D341Med (cell line): ENCODE results near the gene PGAP2.
"Not testable (repeated sequence)": the region's sequence is repeated elsewhere in the genome, so short reads cannot be mapped to it uniquely, and the experiment has no call there.

ENCODE experiments used
- DNase-seq: peaks from one replicate; pipeline ENCODE4 v3.0.0; 2012; ENCODE audit warnings: low spot score

Gene PGAP2

DNA sequence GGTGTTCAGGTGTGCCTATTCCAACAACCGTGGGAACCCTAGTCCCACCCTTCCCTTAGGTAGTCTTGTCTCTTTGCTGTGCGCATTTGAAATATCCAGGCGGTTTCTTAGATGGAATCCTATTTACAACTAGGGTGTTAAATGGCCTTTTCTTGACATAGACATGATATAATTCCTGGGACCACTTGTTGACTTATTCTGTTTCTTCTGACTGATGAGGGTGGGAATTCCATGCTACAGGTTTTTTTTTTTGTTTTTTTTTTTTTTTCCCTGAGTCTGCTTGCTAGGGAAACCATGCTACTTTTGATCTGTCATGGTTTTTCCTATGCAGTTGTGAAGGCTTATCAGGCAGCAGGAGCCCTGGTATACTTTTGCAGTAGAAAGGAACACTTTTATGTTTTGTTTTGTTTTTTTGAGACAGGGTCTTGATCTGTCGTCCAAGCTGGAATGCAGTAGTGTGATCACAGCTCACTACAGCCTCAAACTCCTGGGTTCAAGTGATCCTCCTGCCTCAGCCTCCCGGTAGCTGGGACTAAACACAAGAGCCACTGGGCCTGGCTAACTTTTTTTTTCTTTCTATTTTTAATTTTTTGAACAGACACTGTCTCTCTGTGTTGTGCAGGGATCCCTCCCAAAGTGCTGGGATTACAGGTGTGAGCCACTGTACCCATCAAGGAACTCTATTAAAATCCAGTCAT, 48.6 kb downstream of the PGAP2 start:
- no peak for DNase-seq

DNA sequence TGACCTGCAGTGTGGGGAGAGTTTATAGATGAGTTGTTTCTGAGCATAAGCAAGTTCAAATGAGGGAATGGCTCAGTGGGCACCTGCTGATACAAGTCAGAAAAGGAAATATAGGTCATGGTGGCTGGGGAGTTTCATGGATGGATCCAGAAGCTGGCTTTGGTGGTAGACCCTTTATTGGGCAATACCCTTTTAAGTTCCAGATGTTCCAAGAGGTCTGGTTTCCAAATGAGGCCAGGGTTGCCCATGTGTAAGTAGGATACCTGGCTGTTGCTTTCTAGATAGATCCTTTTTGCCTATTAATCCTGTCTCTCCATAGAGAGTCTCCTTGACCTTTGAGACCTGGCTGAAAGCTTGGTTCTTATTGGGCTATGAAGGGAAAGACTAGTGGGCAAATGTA, 49.3 kb downstream of the PGAP2 start:
- DNase-seq: no peak

DNA sequence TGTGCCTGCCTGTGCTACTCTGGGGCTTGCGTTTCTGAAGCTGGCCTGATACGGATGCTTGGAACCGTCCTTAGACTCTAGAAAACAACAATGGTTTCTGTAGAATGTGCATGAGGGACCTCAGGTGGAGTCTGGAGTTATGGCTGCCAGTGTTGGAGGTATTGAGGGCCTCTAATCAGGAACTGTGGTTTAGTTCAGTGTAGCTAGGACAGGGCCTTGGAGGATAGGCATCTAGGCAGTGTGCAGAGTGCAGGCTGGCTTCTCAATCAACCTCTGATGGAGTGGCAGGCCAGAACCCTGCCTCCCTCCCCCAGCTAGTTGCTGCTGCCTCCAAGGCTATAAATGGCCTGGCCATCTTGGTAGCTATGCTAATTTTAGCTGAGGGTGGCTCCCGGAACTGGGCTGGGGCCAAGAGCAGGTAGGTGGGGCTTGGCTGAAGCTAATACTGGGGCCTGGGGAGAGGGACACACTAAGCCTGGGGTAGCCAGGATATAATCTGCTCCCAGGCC, 51.1 kb downstream of the PGAP2 start:
- DNase-seq: no peak

DNA sequence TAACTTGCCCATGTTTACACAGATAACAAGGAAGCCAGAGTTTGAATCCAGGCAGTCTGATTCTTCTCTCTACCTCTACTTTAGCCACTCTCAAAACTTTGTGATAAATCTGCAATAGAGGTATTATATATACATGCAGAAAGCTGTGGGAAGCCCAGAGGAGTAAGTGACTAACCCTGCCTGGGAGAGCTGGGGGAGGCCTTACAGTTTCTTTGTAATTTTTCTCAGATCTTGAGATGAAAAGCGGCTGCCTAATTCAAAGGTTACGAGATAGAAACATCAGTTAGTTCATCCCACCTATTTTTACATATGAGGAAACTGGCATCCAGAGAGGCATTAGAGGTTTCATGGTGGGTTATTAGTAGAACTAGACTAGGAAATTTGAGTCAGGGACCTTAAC, 52.0 kb downstream of the PGAP2 start:
- no peak for DNase-seq

DNA sequence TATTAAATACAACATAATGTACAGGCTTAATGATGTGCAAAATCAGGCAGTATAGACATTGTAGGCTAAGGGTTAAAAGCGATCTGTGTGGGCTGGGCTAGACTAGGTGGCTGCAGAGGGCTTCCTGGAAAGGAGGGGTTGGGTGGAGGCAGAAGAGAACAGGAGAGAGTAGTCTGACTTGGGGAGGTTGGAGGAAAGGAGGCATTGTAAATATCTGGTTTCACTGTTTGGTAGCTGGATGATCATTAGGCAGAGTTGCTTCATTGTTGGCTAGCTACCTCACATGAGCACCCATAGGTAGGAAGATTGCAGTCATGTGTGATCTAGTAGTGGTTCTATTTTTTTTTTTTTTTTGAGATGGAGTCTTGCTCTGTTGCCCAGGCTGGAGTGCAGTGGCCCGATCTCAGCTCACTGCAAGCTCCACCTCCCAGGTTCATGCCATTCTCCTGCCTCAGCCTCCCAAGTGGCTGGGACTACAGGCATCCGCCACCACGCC, 52.6 kb downstream of the PGAP2 start:
- DNase-seq: not testable (repeated sequence)

DNA sequence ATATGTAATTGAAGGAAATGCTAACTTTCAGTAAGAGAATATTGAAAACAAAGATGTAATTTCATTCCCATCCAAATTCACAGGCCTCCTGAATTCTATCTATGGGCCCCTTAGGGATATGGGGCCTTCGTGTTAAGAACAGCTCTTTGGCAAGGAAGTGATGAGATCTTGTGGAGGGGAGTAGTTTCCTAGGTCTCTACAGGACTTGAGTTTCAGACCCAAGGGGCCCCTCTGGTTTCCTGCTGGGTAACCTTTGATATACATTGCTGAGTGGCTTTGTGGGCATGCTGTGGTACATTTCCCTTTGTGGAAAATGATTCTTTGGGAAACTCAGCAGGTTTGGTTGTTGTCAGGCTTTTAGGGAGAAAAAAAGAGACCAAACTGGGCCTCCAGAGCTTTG, 53.3 kb downstream of the PGAP2 start:
- DNase-seq: no peak

DNA sequence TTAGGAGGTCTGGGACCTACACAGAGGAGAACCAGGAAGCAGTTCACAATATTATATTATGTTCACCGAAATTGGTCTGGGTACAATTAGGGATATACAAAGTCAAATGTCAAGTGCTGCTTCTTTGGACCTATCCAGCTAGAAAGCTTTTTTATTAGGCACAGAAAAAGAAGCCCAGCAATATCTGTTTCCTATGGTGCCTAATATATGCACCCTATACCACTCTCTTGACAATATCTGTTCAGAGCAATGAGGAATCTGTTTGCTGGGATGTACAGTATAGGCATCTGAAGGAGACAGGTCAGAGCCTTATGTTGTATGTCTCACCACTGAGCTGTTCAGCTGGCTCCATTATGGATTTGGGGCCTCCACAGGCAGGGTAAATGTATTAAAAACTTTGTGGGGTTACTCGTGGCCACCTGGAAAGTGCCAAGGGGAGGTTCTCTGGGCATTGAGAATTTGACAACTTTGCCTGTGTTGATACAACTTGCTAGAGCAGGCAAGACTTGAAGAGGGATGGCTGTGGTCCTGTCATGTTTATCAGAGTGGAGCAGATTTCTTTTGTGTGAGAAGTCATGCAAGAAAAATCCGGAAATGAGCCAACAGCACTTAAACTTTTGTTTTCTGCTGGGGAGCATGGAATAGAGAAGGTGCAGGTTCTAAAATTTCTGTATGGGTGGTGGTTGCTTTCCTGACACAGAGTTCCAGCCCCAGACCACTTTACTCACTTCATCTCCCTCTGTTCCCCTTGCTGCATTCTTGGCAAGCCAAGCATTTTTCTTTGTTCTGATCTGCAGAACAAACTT, 57.2 kb downstream of the PGAP2 start:
- DNase-seq: no peak

DNA sequence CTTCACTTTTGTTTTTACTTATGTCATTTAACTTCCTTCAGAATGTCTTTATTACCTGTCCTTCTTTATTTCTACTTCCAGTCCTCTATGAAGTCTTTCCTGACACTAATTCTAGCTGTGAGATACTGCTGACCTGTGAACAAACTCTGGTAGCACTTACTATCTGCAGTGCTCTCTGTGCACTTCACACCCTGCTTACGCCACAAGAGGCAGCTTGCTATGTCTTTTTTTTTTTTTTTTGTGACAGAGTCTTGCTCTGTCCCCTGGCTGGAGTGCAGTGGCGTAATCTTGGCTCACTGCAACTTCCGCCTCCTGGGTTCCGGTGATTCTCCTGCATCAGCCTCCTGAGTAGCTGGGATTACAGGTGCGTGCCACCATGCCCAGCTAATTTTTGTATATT, 57.8 kb downstream of the PGAP2 start:
- no peak for DNase-seq

DNA sequence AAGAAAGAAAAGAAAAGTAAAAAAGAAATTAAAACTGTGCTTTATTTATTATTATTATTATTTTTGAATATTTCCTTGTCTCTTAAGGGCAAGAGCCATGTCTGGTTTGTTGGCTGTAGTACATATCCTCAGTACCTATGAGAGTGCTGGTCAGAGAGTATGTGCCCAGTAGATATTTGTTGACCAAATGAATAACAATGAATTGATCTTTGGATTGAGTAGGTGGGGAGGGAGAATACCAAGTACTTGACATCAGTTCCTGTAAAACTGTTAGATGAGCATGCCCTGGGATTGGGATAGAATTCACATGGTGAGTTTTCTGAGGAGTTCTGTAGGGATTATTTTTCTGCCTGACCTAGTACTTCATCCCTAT, 58.5 kb downstream of the PGAP2 start:
- no peak for DNase-seq

DNA sequence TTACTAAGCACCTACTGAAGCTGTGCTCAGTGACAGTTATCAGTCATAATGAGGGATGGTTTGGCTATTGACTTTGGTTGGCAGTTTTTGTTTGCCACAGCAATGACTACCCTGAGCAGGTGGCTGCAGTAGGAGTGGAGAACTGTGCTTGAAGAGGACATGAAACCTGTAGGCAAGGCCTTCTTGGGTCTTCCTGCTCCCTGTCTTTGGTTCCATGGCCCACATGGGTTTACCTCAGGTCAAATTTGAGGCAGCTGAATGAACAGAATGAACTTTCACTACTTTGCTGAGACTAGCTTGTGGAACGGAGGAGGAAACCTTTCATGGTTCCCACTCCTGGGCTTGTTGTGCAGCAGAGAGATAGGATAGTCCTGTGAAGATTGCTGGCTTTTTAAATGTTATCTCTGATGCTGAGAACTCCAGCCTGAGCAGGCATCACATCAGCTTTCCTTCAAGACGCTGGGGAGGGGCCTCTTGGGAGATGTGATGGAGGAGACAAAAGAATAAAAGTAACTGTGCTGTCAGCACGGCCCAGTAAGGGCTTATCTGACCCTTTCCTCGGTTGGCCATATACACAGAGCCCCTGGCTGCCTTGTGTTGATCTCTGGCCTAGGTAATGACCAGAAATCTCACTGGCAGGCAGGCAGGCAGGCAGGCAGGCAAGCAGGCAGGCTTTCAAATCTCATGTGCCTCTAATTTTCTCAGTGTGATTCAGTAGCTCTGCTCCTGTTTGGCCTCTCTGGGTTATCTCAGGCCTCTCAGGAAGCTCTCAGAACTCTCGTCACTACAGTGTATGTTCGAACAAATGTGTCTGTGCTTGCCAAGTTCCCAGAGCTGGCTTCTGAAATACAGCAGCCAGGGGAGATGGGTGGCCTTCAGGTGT, 59.1 kb downstream of the PGAP2 start:
- no peak for DNase-seq

DNA sequence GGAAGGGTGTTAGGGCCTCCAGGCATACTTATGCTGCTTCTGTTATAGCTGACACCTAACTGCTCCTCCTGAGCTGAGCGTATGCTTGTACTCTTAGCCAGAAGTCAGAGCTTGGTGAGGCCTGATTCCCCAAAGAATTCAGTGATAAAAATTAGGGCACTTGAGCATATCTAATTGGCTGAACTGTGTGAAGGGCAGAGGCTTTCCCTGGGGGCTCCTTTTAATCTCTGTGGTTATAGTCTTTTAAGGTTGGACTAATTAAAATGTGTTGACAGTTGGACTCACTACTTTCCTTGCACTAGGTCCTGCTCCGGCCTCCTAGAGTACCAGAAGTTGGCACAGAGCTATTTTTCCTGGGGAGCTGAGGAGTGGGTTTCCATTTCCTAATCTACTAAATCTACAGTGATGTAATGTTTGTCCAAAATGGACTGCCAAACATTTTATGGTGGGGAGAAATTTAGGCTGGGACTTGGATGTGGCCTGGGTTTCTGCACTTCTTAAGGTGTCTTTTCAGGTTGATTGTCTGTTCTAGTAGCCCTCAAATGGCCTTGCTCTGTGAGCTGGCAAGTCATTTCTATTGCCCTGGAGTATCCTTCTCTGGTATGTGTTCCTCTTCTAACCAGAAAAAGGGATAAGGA, 65.5 kb downstream of the PGAP2 start:
- DNase-seq: no peak
